Endothelial cell of umbilical vein (primary cell): ENCODE measurements around the gene ZNF599. TPM values are rescaled to one million over a fixed set of nuclear protein-coding genes. Genes with fewer than 3 reads are reported as not detected.
A peak's percentile ranks its signal among the peaks of the same experiment; 100 is the strongest.

ENCODE experiments used
- Bru-seq: library from RNA; stranded (reverse); fragments of 400-500 nt; gene quantifications from one replicate; lab custom pipeline; 2021; lab: Mats Ljungman, UMichigan
- BruChase-seq, 2 experiments: library from RNA; stranded (reverse); fragments of 400-500 nt; gene quantifications; one replicate each; lab custom pipeline; 2021; lab: Mats Ljungman, UMichigan
- BruUV-seq: library from RNA; stranded (reverse); fragments of 400-500 nt; replicated peaks from 2 replicates; lab custom pipeline; 2021; lab: Mats Ljungman, UMichigan
- CTCF ChIA-PET: fragments of 300-600, 350-600 bp; sonication (Branson Sonifier 250); formaldehyde crosslinking; loops from one replicate; lab custom pipeline; 2021; ENCODE audit warnings: antibody characterized with exemption, inconsistent platforms; lab: Charles Lee
- POLR2A ChIA-PET: fragments of 300-600, 350-600 bp; sonication (Branson Sonifier 250); formaldehyde crosslinking; loops from one replicate; lab custom pipeline; 2021; ENCODE audit warnings: antibody characterized with exemption, inconsistent platforms; lab: Charles Lee
- DNase-seq: peaks from one replicate; pipeline ENCODE4 v3.0.0-alpha.2; 2011; ENCODE audit warnings: low read depth, low spot score
- FAIRE-seq: peaks from 2 replicates; lab custom pipeline; 2011; peaks lifted over from hg19 to GRCh38; lab: Jason Lieb, UNC
- H2AFZ ChIP-seq: 2 replicates; pipeline ENCODE4 v1.6.0; 2012; ENCODE audit warnings: low read depth, low read length, control low read depth, inconsistent platforms
- H3K27ac ChIP-seq: 2 replicates; pipeline ENCODE4 v1.5.1; 2011; ENCODE audit warnings: low read depth, mild to moderate bottlenecking, control low read depth, low read length, moderate library complexity; ENCODE audit not compliant: insufficient read depth
- H3K27me3 ChIP-seq, 2 experiments: 2 replicates each; pipeline versions ENCODE4 v1.6.0 to v1.6.1; 2011; ENCODE audit warnings: low read length in 2 of 2, mixed read lengths in 1 of 2; ENCODE audit not compliant: control insufficient read depth in 2 of 2, insufficient read depth in 2 of 2
- H3K36me3 ChIP-seq, 2 experiments: 2 replicates in 1 of 2; 3 replicates in 1 of 2; pipeline ENCODE4 v1.5.1; 2011; ENCODE audit warnings: low read length in 2 of 2, mild to moderate bottlenecking in 1 of 2, moderate library complexity in 1 of 2; ENCODE audit not compliant: control insufficient read depth in 2 of 2, insufficient read depth in 2 of 2; ENCODE audit errors: extremely low read depth in 1 of 2
- H3K4me1 ChIP-seq: 3 replicates; pipeline ENCODE4 v1.5.1; 2011; ENCODE audit warnings: mild to moderate bottlenecking, low read length; ENCODE audit not compliant: control insufficient read depth, insufficient read depth; ENCODE audit errors: extremely low read depth
- H3K4me2 ChIP-seq: 2 replicates; pipeline ENCODE4 v1.6.1; 2011; ENCODE audit warnings: low read length, control low read depth, mixed read lengths; ENCODE audit not compliant: insufficient read depth
- H3K4me3 ChIP-seq, 3 experiments: fragments of 200-600 bp in 1 of 3; sonication (generic), shearing (Covaris generic) in 1 of 3; replicated peaks in 1 of 3; 2 replicates each; pipeline ENCODE4 v1.5.1; 2011 to 2016; ENCODE audit warnings: control low read depth in 3 of 3, low read length in 3 of 3, mild to moderate bottlenecking in 2 of 3, inconsistent platforms in 1 of 3, low read depth in 1 of 3, moderate library complexity in 1 of 3; ENCODE audit not compliant: insufficient read depth in 1 of 3
- H3K79me2 ChIP-seq: 2 replicates; pipeline ENCODE4 v1.6.0; 2012; ENCODE audit warnings: low read length, inconsistent platforms; ENCODE audit not compliant: control insufficient read depth, insufficient read depth
- H3K9ac ChIP-seq: replicated peaks from 2 replicates; pipeline ENCODE3; 2011; ENCODE audit warnings: low read length, control low read depth; ENCODE audit not compliant: insufficient read depth; ENCODE audit errors: extremely low read depth
- H3K9me1 ChIP-seq: replicated peaks from 3 replicates; pipeline ENCODE4 v1.6.0; 2011; ENCODE audit warnings: mild to moderate bottlenecking, low read length; ENCODE audit not compliant: control insufficient read depth, insufficient read depth; ENCODE audit errors: extremely low read depth
- H3K9me3 ChIP-seq: replicated peaks from 2 replicates; pipeline ENCODE4 v1.5.1; 2012; ENCODE audit warnings: low read length, inconsistent platforms; ENCODE audit not compliant: control insufficient read depth, insufficient read depth
- H4K20me1 ChIP-seq: replicated peaks from 2 replicates; pipeline ENCODE3; 2011; ENCODE audit warnings: mild to moderate bottlenecking, low read length; ENCODE audit not compliant: control insufficient read depth, insufficient read depth; ENCODE audit errors: extremely low read depth
- EZH2 ChIP-seq: IDR thresholded peaks from 2 replicates; pipeline ENCODE4 v1.6.1; 2012; ENCODE audit warnings: borderline replicate concordance, low read depth, mild to moderate bottlenecking, moderate library complexity, low read length, inconsistent platforms; ENCODE audit not compliant: severe bottlenecking
- FOS ChIP-seq: IDR thresholded peaks from 2 replicates; pipeline ENCODE4 v1.6.1; 2011; ENCODE audit warnings: mild to moderate bottlenecking, low read length, moderate library complexity, borderline replicate concordance; ENCODE audit not compliant: insufficient read depth
- MYC ChIP-seq: IDR thresholded peaks from one replicate; pipeline ENCODE4 v1.6.1; 2011; ENCODE audit warnings: mild to moderate bottlenecking, low read depth, low read length
- POLR2A ChIP-seq: IDR thresholded peaks from 2 replicates; pipeline ENCODE4 v1.6.1; 2012; ENCODE audit warnings: low read depth, mild to moderate bottlenecking, control low read depth, low read length
- POLR2AphosphoS5 ChIP-seq: IDR thresholded peaks from 2 replicates; pipeline ENCODE4 v1.6.1; 2012; ENCODE audit warnings: low read depth, mild to moderate bottlenecking, control low read depth, low read length, moderate library complexity; ENCODE audit not compliant: insufficient read depth
- dilution Hi-C: fragments of 300-500 bp; cut with MboI; formaldehyde crosslinking; loops from one replicate; pipeline ENCODE4 v1.15.0; 2019; ENCODE audit warnings: low sequenced_read_pairs; ENCODE audit not compliant: extremely low pct_ligation_motif_present
- intact Hi-C: fragments of 100-400 bp; cut with micrococcal nuclease; formaldehyde crosslinking; loops from one replicate; pipeline ENCODE4 v1.10.0; 2022
- long read RNA-seq: library from polyadenylated mRNA; stranded (forward); transcript quantifications from one replicate; pipeline ENCODE4 v2.0.0, GENCODE V29; 2021
- polyA minus RNA-seq, 3 experiments: library from RNA; depleted of rRNA, polyadenylated mRNA; stranded (reverse); fragments of >200 nt; gene quantifications; 1 replicate in 1 of 3; 2 replicates in 2 of 3; pipeline ENCODE4 v1.2.3, GENCODE V29; 2011
- polyA plus RNA-seq, 4 experiments: library from polyadenylated mRNA; depleted of rRNA in 3 of 4; stranded (reverse) in 3 of 4; unstranded in 1 of 4; fragments of >200 nt; gene quantifications; 2 replicates each; pipeline versions ENCODE4 v1.2.1 to v1.2.3, GENCODE V29; 2011 to 2012; ENCODE audit warnings: missing spikeins in 1 of 4
- total RNA-seq: library from RNA; stranded (reverse); gene quantifications from 2 replicates; pipeline ENCODE4 v1.2.3, GENCODE V29; 2021
- TF ChIP-seq, protein P1 (sequence below): IDR thresholded peaks from 2 replicates; pipeline ENCODE4 v1.6.1; 2011; ENCODE audit not compliant: insufficient read depth, insufficient read length

ZNF599 gene
- 4.5 and 5.0 TPM in 2 replicates for total RNA-seq
- polyA plus RNA-seq: 7.3 and 7.7 TPM in 2 replicates
- polyA plus RNA-seq (2011; cell fraction: cytosol; rRNA removed): 5.4 TPM in 2 replicates
- polyA plus RNA-seq (2011; cell fraction: nucleus; rRNA removed): 5.6 and 5.7 TPM in 2 replicates
- 3.1 and 3.6 TPM in 2 replicates for polyA plus RNA-seq (2012)
- 5.1 TPM in 2 replicates for polyA minus RNA-seq
- polyA minus RNA-seq (2011; cell fraction: cytosol; rRNA and poly(A)+ RNA removed): 1.2 TPM
- polyA minus RNA-seq (2011; cell fraction: nucleus; rRNA and poly(A)+ RNA removed): 3.5 and 3.6 TPM in 2 replicates
- Bru-seq, nascent RNA: percentile 48 among the genes with signal in this experiment
- percentile 46 among the genes with signal in this experiment for BruChase-seq, experiment 1, labeled RNA remaining after a 6-hour chase
- percentile 49 among the genes with signal in this experiment for BruChase-seq, experiment 2, labeled RNA remaining after a 2-hour chase
- long read RNA-seq, transcript ZNF599-203 (3 exons, 948 nt): major isoform, 9 of 17 reads
- long read RNA-seq, partial matches to known transcripts: 2 of 17 reads
- long read RNA-seq, other reads (novel, unspliced or antisense): 4 of 17 reads

GRCh38 chr19:34772697-34773554, at the start of gene ZNF599:
Gene ZNF599, minus strand, starts transcription at chr19:34773215. Its CDS starts 374 bp downstream, at chr19:34772841.
- Histone ChIP-seq H2AFZ (peak within 1 kb of the TSS; percentile 96), H3K4me1 (peaks cover 7% of the 10 kb centered on the region), H3K9ac (peak within 1 kb of the TSS; percentile 60), H4K20me1 (no peaks in the 10 kb centered on the region), H3K27ac (peak within 1 kb of the TSS; percentile 2), H3K9me1 (no peaks in the 10 kb centered on the region), H3K9me3 (no peaks in the 10 kb centered on the region), H3K79me2 (peaks cover 2% of the 10 kb centered on the region), H3K4me2 (peak within 1 kb of the TSS; percentile 79), H3K27me3 (no peaks in the 10 kb centered on the region), H3K36me3 (peaks cover 0 to 7% of the 10 kb centered on the region in 2 experiments), H3K4me3 (peak within 1 kb of the TSS; percentile 64 to 67 (median 66))
- intact Hi-C loops: loop anchor here (1.0 to 5.0 kb wide), 3 partner anchors 39 to 189 kb away; partner anchors contain the start of genes SCGB2B2, ZNF181, ZNF302 and ZNF792
- CTCF ChIA-PET: interaction anchor here (1.5 kb wide), 1 partner anchor 65 kb away, joined by 3 read pairs; no protein-coding TSS in a partner anchor
- dilution Hi-C loops: no loop called here
- POLR2A ChIA-PET: no interaction called here
- peak; percentile 91 for DNase-seq
- peak; percentile 98 for FAIRE-seq
- BruUV-seq: TSS peak; percentile 56
- TF ChIP-seq MYC (no peak), POLR2A (peak; percentile 71), EZH2 (no peak), FOS (no peak), POLR2AphosphoS5 (peak; percentile 65)
- TF ChIP-seq, protein P1, sequence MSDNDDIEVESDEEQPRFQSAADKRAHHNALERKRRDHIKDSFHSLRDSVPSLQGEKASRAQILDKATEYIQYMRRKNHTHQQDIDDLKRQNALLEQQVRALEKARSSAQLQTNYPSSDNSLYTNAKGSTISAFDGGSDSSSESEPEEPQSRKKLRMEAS: no peak
